ENCODE measurements around the gene FBXW2.
A peak's percentile ranks its signal among the peaks of the same experiment; 100 is the strongest.

- TF ChIP-seq POLR2AphosphoS5 (IDR thresholded peaks at IDR 0.05; ENCODE audit: insufficient read depth, low read depth, low read length) (no peak), POLR2A (IDR thresholded peaks at IDR 0.05; ENCODE audit: low read depth, low read length) (no peak), CTCF (IDR thresholded peaks at IDR 0.05; ENCODE audit: extremely low read depth in 1 of 2, insufficient read depth in 1 of 2, low read depth in 1 of 2, low read length in 2 of 2) (peak in 1 of 2 donors; percentile 20), EZH2 (IDR thresholded peaks at IDR 0.05; ENCODE audit: borderline replicate concordance, low read depth, low read length, severe bottlenecking) (no peak), JUN (IDR thresholded peaks at IDR 0.05; ENCODE audit: borderline replicate concordance, insufficient read depth, insufficient read length, low read depth) (no peak), MYC (IDR thresholded peaks at IDR 0.05; ENCODE audit: low read depth, low read length) (no peak)
- TF ChIP-seq, protein P1, sequence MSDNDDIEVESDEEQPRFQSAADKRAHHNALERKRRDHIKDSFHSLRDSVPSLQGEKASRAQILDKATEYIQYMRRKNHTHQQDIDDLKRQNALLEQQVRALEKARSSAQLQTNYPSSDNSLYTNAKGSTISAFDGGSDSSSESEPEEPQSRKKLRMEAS (IDR thresholded peaks at IDR 0.05; ENCODE audit: insufficient read depth, insufficient read length) = no peak
Measured at GRCh38 chr9:120729791-120730241, 63.4 kb downstream of the FBXW2 start.
